PC-3 (cell line): ENCODE measurements around the gene PCBP3. TPM values are rescaled to one million over a fixed set of nuclear protein-coding genes. Genes with fewer than 3 reads are reported as not detected.

Experiments
- ATAC-seq: fragments of 200-7000 bp; cut with Tn5 transposase; 2 replicates; pipeline ENCODE4 v1.9.1; 2020; ENCODE audit warnings: mild to moderate bottlenecking, moderate library complexity
- BruUV-seq: library from RNA; stranded (reverse); fragments of 400-500 nt; replicated peaks from 2 replicates; lab custom pipeline; 2021; lab: Mats Ljungman, UMichigan
- CTCF ChIA-PET: fragments of 300-600 bp; sonication (Branson Sonifier 250); formaldehyde crosslinking; loops from one replicate; lab custom pipeline; 2022; ENCODE audit warnings: antibody characterized with exemption; lab: Charles Lee
- POLR2A ChIA-PET: fragments of 300-600 bp; sonication (Branson Sonifier 250); formaldehyde crosslinking; loops from one replicate; lab custom pipeline; 2022; ENCODE audit warnings: antibody characterized with exemption; ENCODE audit not compliant: unreplicated experiment; lab: Charles Lee
- DNase-seq: peaks from one replicate; pipeline ENCODE4 v3.0.0-alpha.2; 2015
- H2AFZ ChIP-seq: fragments of 300-600 bp; sonication (generic); 2 replicates; pipeline ENCODE4 v1.6.0; 2016; ENCODE audit warnings: antibody characterized with exemption, low read length
- H3F3A ChIP-seq: fragments of 300-600 bp; sonication (generic); one replicate; pipeline ENCODE4 v1.6.0; 2017; ENCODE audit warnings: antibody characterized with exemption, low read length, control low read depth, mild to moderate bottlenecking; ENCODE audit not compliant: unreplicated experiment
- H3K27ac ChIP-seq: fragments of 300-600 bp; sonication (generic); 2 replicates; pipeline ENCODE4 v1.5.1; 2016; ENCODE audit warnings: mild to moderate bottlenecking, low read length
- H3K27me3 ChIP-seq: fragments of 300-600 bp; sonication (generic); 2 replicates; pipeline ENCODE4 v1.6.1; 2016; ENCODE audit warnings: low read length, mixed read lengths
- H3K36me3 ChIP-seq: fragments of 300-600 bp; sonication (generic); 2 replicates; pipeline ENCODE4 v1.6.1; 2016; ENCODE audit warnings: low read depth, mixed run types, low read length, mixed read lengths
- H3K4me1 ChIP-seq: fragments of 300-600 bp; sonication (generic); 2 replicates; pipeline ENCODE4 v1.5.1; 2016; ENCODE audit warnings: low read length; ENCODE audit not compliant: insufficient read depth
- H3K4me2 ChIP-seq: fragments of 300-600 bp; sonication (generic); 2 replicates; pipeline ENCODE4 v1.6.0; 2016; ENCODE audit warnings: low read length
- H3K4me3 ChIP-seq: fragments of 300-600 bp; sonication (generic); 2 replicates; pipeline ENCODE4 v1.5.1; 2016; ENCODE audit warnings: mild to moderate bottlenecking, low read length, mixed read lengths
- H3K79me2 ChIP-seq: fragments of 300-600 bp; sonication (generic); 2 replicates; pipeline ENCODE4 v1.6.1; 2017; ENCODE audit warnings: low read length, mixed read lengths
- H3K9ac ChIP-seq: fragments of 300-600 bp; sonication (generic); 2 replicates; pipeline ENCODE4 v1.6.0; 2016; ENCODE audit warnings: mild to moderate bottlenecking, low read length
- H3K9me2 ChIP-seq: fragments of 300-600 bp; sonication (generic); replicated peaks from 2 replicates; pipeline ENCODE4 v1.6.1; 2016; ENCODE audit warnings: mixed run types, low read length, mixed read lengths
- H3K9me3 ChIP-seq: fragments of 300-600 bp; sonication (generic); 2 replicates; pipeline ENCODE4 v1.6.1; 2016; ENCODE audit warnings: low read length, mixed read lengths
- H4K20me1 ChIP-seq: fragments of 300-600 bp; sonication (generic); 2 replicates; pipeline ENCODE4 v1.6.1; 2016; ENCODE audit warnings: low read length, mixed read lengths
- CTCF ChIP-seq: fragments of 300-600 bp; sonication (generic); conservative IDR thresholded peaks from 2 replicates; pipeline ENCODE4 v1.5.1; 2017; ENCODE audit warnings: antibody characterized with exemption, low read depth, mild to moderate bottlenecking, low read length
- EZH2 ChIP-seq: fragments of 300-600 bp; sonication (generic); IDR thresholded peaks from one replicate; pipeline ENCODE4 v1.6.1; 2017; ENCODE audit warnings: antibody characterized with exemption, mild to moderate bottlenecking, low read length; ENCODE audit not compliant: unreplicated experiment
- EZH2phosphoT487 ChIP-seq: fragments of 300-600 bp; sonication (generic); IDR thresholded peaks from 2 replicates; pipeline ENCODE4 v1.6.1; 2018; ENCODE audit warnings: mild to moderate bottlenecking, antibody characterized with exemption, low read length, borderline replicate concordance
- intact Hi-C: fragments of 100-400 bp; cut with micrococcal nuclease; formaldehyde crosslinking; loops from 2 replicates; pipeline ENCODE4 v1.9.0; 2023
- total RNA-seq: library from RNA; depleted of rRNA; stranded (reverse); fragments of >200 nt; gene quantifications from 2 replicates; pipeline ENCODE4 v1.2.3, GENCODE V29; 2014

The PCBP3 gene
- total RNA-seq, 1 experiment from 2014 or later: 2.4 TPM

GRCh38 chr21:45638707-45639106, 4.8 kb upstream of the PCBP3 start:
- Histone ChIP-seq H3K79me2 (no peaks in the 10 kb centered on the region), H3K36me3 (no peaks in the 10 kb centered on the region), H3K27ac (no peak overlapping the region), H3K27me3 (no peaks in the 10 kb centered on the region), H3K4me1 (peaks cover 5% of the 10 kb centered on the region; the same call in 1 of the 2 replicates), H3K4me3 (no peak overlapping the region), H2AFZ (no peak overlapping the region), H3K4me2 (no peak overlapping the region), H4K20me1 (no peaks in the 10 kb centered on the region), H3K9me2 (no peaks in the 10 kb centered on the region), H3K9me3 (0 out of 2 replicates have a peak, but pooled peaks cover 8% of the 10 kb centered on the region), H3F3A (peaks cover 5% of the 10 kb centered on the region), H3K9ac (no peak overlapping the region)
- ChIA-PET CTCF (interaction anchor here (0.5 to 0.7 kb wide), 2 partner anchors 18 to 1381 kb away, joined by 3 to 7 read pairs; no protein-coding TSS in a partner anchor), POLR2A (interaction anchor here (0.6 kb wide), 1 partner anchor 18 kb away, joined by 4 read pairs; no protein-coding TSS in a partner anchor)
- TF ChIP-seq CTCF (no peak), EZH2phosphoT487 (no peak), EZH2 (no peak)
- intact Hi-C loops: no loop called here
- DNase-seq: peak; percentile 12
- 0 out of 2 replicates have a peak, but pooled peaks have one; percentile 3 for ATAC-seq
- no TSS peak for BruUV-seq

GRCh38 chr21:45639206-45640000, 4.1 kb upstream of the PCBP3 start:
- no TSS peak for BruUV-seq
- DNase-seq: peak; percentile 22

More at GRCh38 chr21:45639206-45640000, 4.1 kb upstream of the PCBP3 start:
- H3K27me3 ChIP-seq: no peaks in the 10 kb centered on the region
- no peaks in the 10 kb centered on the region for H3K79me2 ChIP-seq
- TF ChIP-seq CTCF (no peak), EZH2phosphoT487 (no peak), EZH2 (no peak)
- H3K4me3 ChIP-seq: no peak overlapping the region
- ChIA-PET CTCF (interaction anchor here (0.5 to 0.7 kb wide), 2 partner anchors 18 to 1382 kb away, joined by 3 to 7 read pairs; no protein-coding TSS in a partner anchor), POLR2A (no interaction called here)
- H3K27ac ChIP-seq: no peak overlapping the region
- no peaks in the 10 kb centered on the region for H3K36me3 ChIP-seq
- peaks cover 5% of the 10 kb centered on the region; the same call in 1 of the 2 replicates for H3K4me1 ChIP-seq
- no peaks in the 10 kb centered on the region for H3K9me2 ChIP-seq
- ATAC-seq: no peak
- H3F3A ChIP-seq: peaks cover 5% of the 10 kb centered on the region
- intact Hi-C loops: no loop called here
- no peak overlapping the region for H3K9ac ChIP-seq
- H3K9me3 ChIP-seq: 0 out of 2 replicates have a peak, but pooled peaks cover 8% of the 10 kb centered on the region
- H3K4me2 ChIP-seq: no peak overlapping the region
- no peak overlapping the region for H2AFZ ChIP-seq
- peaks cover 2% of the 10 kb centered on the region; the same call in 1 of the 2 replicates for H4K20me1 ChIP-seq
